GM19240 (cell line): Measurements from ENCODE around the gene BCL7B.
"Not testable (repeated sequence)": the region's sequence is repeated elsewhere in the genome, so short reads cannot be mapped to it uniquely, and the experiment has no call there.

Experiments used
- DNase-seq: peaks from one replicate; pipeline ENCODE4 v3.0.0; 2011; ENCODE audit warnings: low spot score; ENCODE audit not compliant: insufficient read length

The BCL7B gene

DNA sequence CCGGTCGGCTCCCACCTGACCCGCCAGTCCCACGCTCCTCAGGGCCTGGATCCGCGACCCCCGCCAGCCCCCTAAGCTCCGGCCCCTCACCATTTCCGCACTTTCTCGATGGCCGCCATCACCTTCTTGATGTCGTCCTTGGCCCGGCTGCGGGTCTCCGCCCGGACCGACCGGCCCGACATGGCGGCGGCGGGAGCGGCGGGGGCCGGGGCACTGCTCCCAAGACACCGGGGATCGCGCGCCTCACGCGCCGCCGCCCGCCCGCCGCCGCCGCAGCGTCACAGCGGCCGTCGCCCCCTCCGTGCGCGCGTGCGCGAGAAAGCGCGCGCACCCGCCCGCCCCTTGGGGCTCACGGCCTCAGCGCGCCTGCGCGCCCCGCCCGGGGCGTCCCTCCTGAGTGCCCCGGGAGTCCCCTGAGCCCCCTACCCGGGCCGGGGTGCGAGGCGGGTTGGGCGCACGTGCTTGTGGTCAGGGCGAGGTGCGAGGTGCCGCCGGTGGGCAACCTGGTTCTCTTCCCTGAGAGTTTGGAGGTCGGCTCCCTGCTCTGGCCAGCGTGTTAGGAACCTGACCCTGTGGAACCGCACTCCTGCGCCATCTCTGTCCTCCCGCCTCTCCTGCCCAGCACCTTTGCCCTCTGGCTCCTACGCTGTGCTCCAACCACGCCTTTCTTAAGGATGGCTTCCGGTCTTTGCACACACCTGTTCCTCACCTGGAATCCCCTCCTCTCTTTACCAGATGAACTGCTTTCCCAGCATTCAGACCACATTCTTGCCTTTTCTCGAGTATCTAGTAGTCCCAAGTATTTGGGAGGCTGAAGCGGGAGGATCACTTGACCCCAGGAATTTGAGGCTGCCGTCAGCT lies at the start of gene BCL7B:
Gene BCL7B, minus strand, starts transcription at position 294 of the 861 bp plus-strand sequence. Its CDS starts 112 bp downstream, at position 182.
- peak; percentile 87 for DNase-seq

DNA sequence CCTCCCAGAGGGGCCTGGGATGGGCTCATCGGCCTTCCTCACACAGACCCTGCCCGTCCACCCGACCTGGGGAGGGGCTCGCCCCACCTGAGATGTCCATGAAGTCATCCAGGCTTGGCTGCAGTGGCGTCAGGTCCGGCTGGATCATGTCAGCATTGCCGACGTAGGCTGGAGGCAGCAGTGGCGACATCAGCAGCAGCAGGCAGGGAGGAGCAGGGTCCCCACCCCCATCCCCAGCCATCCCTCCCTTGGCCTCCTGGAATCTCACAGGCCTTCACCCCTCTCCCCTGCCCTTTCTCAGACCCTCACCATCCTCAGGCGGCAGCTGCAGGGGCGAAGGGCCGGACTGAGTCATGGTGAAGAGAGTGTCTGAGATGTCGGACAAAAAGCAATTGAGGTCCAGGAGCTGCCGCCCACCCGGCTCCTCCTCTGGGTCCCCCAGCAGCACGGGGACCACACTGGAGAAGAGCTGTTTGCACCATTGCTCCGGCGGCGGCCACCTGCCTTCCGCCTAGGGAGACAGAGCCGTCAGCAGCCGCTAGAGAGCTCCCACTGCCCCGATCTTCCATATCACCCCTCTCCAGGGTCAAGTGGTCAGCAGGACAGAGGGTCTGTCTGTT lies 48.2 kb upstream of the BCL7B start:
- DNase-seq = no peak

DNA sequence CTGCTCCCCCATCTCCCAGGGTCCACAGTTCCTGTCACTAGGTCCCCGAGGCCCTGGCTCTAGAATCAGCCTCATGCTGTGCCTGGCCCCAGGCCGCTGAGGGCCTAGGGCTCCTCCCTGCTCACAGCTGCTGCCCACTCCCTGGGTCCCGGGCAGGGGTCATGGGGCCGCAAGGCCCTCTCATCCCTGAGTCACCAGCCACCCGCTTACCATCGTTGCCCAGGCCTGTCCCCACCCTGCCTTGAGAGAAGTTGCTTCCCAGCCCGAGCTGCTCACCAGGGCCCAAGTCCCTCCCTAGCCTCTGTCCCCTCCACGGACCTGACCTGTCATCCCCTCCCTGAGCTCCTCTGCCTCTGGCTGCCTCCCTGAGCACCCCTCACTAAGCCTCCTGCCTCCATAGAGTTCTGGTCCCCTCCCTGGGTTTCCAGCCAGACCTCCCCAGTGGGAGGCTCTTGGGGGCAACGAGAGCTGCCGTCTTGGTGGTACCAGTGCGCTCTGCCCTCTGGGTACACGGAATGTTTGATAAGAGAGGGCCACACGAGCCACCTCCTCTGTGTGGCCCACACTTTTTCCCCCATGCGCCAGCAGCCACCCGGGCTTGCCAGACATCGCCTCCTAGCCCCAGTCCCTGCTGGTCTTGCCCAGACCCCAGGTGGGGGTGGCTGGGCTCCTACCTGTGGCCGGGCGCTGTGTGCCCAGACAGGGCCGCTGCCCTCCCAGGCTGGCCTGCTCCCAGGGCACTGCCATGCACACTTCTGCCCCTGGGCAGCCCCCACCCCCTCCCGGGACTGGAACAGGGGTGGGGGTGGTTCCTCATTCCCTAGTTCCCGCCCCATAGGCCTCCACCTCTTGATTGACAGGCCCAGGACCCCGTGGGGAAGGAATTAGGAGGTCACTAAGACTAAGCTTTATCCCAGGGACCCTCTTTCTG lies 45.5 kb upstream of the BCL7B start:
- no peak for DNase-seq

DNA sequence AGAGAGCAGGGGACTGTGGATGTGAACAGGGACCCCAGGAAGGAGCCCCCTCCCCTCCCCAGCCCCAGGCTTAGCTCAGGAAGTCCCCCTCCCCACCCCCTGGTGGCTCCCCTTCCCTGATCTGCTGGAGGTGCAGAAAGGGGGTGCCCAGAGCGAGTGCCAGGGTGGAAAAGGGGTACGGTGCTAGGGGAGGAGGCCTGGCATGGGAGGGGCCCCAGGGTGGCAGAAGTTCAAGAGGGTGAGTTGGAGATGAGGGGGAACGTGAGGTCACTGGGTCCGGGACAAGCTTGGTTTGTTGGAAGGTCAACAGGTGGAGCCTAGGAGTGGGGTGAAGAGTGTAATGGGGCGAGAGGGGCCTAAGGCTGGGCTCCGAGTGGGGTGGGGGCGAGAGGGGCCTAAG lies 42.4 kb upstream of the BCL7B start:
- DNase-seq = no peak

DNA sequence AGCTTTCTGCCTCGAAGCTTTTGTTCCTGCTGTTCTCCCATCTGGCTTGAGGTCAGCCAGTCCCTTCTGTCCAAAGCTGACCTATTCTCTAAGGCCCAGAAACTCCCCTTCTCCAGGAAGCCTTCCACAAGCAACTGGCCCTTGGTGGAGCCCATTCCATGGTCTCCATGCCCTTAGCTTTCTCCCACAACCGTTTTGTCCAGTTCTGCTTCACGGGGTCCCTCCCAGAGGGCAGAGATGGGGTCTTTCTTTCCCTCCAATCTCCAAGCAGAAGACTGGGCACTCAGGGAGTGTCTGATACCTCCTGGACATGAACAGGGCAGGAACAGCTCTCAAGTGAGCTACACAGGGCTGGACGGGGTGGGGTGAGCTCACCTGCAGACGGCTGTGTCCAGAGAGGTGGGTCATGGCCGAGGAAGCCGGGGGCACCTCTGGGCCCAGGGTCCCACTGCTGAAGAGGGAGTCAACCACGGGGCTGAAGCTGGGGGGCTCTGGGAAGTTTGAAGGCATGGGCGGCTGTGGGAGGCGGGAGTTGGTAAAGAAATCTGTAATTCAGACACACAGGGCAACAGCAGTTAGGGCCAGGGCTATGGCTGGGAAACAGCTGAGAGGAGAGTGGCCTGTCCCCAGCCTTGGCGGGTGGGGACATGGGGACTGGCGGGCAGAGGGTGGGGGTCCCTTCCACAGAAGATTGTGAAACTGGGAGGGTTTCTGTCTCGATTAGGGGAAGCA lies 41.8 kb upstream of the BCL7B start:
- DNase-seq = no peak

DNA sequence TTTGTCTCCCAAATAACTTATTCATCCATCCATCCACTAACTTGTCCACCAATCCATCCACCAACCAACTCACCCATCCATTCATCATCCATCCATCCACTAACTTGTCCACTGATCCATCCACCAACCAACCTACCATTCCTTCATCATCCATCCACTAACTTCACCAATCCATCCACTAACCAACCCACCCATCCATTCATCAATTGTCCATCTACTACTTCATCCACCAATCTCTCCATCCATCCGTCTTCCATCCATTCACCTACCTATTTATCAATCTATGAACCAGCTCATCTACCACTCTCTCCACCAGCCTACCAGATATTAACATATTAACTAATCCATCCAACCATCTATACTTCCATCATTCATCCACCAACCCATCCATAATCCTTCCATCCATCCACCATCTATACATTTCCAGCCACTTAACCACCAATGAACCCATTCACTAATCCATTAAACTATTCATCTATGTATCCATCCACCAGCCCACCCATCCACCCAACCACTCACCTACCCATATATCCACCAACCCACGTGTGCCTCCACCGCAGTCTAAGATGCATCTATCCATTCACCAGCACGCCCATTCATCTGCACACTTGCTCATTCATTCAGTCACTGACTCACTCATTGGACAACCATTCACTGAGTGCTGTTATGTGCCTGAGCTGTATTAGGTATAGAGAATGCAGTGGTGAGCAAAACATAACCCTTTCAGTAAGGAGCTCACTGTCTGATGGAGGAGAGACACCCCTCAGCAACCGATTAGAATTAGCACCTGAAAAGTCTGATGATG lies 40.7 kb upstream of the BCL7B start:
- DNase-seq = no peak

DNA sequence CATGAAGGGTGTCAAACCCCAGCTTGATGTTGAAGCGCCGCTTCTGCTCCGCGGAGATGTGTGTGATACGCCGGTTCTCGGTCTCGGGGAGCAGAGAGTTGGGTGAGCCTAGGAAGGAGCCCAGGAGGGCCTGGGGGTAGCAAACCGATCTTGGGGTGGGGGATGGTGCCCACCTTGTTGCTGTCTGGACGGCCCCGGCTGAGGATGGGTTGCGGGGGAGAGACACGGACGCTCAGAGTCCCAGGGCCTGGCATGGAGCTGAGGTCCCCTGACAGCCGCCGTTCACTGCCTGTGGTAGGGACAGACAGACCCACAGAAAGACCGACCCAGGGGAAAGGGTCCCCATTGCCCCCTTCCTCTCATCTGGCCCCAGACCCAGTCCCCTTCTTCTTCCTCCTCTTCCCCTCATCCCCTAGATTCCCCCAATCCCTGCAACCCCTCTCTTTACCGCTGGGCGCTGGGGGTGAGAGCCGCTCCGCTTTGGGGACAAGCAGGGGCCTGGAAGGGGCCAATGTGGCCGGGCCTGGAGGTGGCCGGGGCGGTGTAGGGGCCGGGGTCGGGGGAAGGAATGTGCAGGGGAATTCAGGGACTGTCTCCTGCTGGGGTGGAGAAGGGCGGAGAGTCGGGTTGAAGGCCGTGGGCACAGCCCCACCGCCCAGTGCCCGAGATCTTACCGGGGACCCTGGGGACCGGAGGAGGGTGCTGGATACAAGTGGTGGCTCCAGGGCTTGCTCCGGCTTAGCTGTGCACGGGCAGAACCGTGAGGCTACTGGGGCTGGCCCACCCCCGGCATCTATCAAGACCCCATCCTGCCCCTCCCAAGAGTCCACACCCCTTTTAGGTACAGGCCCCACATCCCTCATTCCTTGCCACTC lies 38.9 kb upstream of the BCL7B start:
- no peak for DNase-seq

DNA sequence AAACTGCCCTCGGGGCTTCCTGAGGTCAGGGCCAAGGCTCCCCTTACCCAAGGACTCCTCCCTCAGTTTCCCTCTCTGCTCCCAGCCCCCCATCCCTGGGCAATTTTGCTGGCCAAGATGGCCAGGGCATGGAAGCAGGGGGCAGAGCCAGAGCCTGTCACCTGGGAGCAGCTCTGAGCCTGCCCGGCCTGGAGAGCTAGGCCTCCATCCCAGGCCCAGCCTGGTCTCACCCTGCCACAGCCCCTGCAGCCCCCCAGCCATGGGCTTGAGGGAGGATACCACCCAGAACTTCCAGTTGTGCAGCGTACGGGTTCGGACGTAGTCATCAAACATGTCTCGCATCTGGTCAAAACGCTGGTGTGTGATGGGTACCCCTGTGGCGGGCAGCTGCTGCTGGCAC lies 37.9 kb upstream of the BCL7B start:
- DNase-seq = no peak

DNA sequence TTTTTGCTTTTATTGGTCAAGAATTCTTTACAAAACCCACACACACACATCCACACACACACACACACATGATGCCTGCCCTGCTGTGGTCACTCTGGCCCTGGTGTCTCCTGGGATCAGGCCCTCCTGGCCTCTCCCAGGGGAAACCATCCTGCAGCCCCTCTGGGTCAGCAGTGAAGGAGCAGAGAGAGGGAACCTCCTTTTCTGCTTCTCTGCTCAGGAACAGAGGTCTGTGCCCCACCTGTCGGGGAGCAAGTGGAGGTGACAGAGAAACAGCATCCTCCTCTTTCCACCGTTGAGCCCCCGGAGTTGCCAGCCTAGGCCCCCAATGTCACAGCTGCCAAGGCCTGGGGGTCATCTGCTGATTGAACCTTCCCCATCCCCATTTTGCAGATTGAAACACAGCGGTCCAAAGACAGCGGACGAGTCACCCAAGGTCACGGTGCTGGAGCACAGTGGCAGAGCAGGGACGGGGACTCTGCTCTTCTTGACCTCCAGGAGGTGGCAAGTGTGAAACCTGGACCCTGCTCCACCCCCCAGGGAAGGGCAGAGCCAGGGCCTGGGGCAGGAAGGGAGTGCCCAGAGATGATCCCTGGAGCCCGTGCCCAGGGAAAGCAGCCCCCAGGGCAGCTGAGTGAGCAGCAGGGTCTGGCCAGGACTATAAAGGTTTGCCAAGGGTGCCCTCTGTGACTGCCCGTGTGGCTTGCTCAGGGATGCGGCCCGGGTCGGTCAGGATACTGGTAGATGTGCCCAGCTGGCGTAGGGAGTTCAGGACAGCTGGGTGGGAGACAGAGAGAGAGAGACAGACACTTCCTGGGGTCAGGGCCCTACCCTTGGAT lies 35.9 kb upstream of the BCL7B start:
- no peak for DNase-seq

DNA sequence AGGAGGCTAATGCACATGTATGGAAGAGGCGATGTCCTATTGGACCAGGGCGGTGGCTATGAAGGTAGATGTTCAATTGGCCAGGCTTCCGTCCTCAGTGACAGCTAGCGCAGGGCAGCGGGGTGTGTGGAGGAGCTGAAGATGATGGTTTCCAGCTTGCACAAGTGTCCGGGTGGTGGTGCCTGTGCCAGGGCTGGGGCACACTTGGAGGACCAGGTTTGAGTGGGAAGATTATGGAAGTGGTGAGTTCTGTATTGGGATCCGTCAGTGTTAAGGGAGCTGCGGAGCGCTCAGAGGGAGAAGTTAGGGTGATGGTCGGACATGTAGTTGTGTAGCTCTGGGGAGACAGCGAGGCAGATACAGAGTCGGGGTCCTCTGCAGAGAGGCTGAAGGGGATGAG lies 29.4 kb upstream of the BCL7B start:
- no peak for DNase-seq

DNA sequence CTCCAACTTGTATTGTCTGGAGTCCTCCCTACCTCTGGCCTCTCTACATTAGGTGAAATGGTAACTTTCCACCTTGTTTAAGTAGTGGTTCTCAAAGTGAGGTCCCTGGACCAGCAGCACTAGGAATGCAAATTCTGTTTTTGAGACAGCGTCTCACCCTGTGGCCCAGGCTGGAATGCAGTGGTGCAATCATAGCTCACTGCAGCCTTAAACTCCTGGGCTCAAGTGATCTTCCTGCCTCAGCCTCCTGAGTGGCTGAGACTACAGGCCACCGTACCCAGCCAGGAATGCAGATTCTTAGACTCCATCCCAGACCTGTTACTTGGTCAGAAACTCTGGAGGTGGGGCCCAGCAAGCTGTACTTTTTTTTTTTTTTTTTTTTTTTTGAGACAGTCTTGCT lies 27.7 kb upstream of the BCL7B start:
- no peak for DNase-seq

DNA sequence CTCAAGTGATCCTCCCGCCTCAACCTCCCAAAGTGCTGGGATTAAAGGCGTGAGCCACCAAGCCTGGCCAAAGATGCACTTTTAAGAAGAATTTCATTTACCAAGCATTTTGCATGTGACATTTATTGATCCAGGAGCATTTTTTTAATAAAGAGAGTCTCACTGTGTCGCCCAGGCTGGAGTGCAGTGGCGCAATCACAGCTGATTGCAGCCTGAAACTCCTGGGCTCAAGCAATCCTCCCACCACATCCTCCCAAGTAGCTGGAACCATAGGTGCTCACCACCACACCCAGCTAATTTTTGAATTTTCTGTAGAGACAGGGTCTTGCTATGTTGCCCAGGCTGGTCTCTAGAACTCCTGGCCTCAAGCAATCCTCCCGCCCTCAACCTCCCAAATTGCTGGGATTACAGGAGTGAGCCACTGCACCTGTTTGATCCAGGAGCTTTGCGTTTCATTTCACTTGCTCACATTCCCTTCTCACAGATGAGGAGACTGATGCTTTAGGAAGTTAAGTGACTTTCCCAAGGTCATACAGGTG lies 25.2 kb upstream of the BCL7B start:
- DNase-seq = no peak

DNA sequence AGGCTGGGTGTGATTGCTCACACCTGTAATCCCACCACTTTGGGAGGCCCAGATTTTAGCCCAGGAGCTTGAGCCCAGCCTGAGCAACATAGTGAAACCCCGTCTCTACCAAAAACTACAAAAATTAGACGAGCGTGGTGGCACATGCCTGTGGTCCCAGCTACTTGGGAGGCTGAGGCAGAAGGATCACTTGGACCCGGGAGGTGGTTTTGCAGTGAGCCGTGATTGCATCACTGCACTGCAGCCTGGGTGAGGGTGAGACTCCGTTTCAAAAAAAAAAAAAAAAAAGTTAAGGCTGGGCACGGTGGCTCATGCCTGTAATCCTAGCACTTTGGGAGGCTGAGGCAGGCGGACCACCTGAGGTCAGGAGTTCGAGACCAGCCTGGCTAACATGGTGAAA lies 23.5 kb upstream of the BCL7B start:
- DNase-seq = not testable (repeated sequence)

DNA sequence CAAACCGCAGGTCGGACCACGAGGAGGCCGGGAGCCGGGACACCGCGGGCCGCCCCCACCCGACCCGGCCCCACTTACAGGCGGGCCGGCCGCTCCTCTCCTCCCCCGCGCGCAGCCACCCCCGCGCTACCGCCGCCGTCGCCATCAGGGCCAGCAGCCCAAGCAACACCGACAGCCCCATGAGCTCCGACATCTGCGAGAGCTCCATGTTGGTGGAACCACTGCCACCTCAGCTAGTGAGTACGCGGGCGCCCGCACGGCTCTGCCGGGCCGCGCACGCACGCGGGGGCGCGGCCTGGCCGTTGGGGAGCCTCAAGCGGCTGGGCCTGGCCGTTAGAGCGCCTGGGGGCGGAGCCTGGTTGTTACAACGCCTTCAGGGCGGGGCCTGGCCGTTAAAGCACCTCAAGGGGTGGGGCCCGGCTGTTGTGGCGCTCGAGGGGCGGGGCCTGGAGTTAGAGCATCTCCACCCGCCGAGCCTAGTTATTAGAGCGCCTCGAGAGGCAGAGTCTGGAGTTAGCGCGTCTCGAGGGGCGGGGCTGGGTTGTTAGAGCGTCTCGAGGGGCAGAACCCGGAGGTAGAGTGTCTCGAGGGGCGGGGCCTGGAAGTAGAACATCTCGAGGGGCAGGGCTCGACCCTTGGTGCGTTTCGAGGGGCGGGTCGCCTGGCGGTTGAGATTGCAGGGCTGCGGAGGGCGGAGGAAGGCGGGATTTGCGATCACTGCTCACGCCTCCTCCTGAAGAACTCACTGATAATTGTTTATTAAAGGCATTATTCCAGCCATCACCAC lies 21.0 kb upstream of the BCL7B start, which contains the start of gene TBL2:
Gene TBL2, minus strand, starts transcription at position 238 of the 787 bp plus-strand sequence. Its CDS starts 30 bp downstream, at position 208.
- peak; percentile 95 for DNase-seq

DNA sequence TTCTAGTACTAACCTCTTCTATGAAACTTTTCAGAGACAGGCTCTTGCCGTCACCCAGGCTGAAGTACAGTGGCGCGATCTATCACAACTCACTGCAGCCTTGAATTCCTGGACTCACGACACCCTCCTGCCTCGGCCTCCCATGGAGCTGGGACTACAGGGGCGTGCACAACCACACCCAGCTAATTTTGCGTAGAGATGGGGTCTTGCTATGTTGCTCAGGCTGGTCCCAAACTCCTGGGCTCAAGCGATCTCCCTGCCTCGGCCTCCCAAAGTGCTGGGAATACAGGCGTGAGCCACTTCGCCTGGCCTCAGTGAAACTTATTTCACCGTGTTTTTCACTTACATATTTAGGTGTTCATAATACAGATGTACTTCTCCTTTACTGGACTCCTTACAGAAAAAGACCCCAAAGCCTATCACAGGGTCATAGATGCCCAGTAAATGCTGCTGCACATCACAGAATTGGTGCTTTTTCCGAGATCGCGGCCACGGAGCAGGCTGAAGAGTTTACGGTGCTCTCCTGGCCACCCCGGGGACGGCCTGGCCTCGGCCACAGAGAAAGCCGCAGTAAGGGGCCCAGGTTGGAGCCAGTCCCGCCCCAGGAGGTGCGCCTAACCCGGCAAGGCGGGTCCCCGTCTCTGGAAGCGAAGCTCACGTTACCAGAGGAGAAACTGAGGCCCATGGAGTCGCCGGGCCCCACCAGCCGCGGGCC lies 20.3 kb upstream of the BCL7B start:
- no peak for DNase-seq

DNA sequence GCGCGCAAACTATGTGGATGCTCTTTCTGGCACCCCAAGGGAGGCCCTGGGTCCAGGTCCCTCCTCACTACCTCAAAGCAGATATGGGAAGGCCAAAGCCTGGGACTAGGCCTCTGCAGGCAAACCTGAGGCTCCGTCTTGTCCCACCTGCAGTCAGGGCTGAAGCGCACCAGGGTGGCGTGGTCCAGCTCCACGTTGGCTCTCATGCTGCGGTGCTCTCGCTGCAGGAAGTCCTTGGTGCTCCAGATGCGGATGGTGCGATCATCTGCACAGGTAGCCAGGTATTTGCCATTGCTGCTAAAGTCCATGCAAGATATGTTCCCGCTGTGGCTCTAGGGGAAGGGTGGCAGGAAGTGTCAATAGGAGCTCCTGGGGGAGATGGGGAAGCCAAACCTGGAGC lies 16.3 kb upstream of the BCL7B start:
- no peak for DNase-seq

DNA sequence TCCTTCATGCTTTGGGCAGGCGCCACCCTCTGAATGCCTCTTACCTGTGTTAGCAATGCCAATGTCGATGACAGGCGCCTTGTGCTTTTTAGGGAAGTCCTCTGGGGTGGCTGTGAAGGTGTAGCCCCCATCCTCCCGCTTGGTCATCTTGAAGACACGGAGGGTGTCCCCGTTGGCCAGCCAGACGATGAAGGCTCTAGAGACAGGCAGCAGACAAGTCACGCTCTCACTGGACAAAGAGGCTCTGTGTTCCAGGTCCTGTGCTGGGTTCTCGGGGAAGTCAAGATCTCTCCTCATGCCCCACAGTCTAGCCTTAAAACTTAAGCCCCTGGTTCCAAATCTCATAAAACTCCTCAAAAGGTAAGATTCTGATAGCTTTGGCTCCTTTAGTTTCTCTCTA lies 15.8 kb upstream of the BCL7B start:
- DNase-seq = no peak
